ENCODE measurements around the gene ATP5F1E.

ATP5F1E gene

DNA sequence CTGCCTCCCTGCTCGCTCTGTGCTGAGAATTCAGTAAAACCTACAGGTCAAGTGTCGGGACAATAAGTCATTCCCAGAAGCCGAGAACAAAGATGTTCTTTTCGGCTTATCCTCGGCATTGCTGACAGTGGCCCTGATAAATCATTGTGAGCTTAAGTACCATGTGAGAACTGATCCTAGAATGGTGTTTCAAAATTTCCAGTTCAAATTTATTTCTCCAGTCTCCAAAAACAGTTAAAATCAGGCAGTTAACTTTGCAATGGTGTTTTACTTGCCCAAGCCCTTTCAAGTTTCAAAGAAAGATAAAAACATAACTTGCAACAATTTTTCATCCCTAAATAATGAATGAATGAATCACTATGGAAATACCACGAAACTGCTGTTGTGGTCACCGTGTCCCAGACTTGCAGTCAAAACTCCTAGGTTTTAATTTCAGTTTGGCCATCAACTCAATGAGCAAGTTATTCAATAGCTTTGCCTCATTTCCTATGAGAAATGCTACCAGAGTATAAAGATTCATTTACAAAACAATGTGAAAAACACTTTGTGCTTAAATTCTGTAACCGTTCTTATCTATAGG, 4.3 kb downstream of the ATP5F1E start:
- no peak for DNase-seq (ENCODE audit: low read depth)
- no peak overlapping the region for H3K4me3 ChIP-seq (ENCODE audit: low read depth, low read length)
- TF ChIP-seq, protein P1, sequence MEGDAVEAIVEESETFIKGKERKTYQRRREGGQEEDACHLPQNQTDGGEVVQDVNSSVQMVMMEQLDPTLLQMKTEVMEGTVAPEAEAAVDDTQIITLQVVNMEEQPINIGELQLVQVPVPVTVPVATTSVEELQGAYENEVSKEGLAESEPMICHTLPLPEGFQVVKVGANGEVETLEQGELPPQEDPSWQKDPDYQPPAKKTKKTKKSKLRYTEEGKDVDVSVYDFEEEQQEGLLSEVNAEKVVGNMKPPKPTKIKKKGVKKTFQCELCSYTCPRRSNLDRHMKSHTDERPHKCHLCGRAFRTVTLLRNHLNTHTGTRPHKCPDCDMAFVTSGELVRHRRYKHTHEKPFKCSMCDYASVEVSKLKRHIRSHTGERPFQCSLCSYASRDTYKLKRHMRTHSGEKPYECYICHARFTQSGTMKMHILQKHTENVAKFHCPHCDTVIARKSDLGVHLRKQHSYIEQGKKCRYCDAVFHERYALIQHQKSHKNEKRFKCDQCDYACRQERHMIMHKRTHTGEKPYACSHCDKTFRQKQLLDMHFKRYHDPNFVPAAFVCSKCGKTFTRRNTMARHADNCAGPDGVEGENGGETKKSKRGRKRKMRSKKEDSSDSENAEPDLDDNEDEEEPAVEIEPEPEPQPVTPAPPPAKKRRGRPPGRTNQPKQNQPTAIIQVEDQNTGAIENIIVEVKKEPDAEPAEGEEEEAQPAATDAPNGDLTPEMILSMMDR (IDR thresholded peaks at IDR 0.05; ENCODE audit: low read depth, low read length, missing control alignments): no peak

DNA sequence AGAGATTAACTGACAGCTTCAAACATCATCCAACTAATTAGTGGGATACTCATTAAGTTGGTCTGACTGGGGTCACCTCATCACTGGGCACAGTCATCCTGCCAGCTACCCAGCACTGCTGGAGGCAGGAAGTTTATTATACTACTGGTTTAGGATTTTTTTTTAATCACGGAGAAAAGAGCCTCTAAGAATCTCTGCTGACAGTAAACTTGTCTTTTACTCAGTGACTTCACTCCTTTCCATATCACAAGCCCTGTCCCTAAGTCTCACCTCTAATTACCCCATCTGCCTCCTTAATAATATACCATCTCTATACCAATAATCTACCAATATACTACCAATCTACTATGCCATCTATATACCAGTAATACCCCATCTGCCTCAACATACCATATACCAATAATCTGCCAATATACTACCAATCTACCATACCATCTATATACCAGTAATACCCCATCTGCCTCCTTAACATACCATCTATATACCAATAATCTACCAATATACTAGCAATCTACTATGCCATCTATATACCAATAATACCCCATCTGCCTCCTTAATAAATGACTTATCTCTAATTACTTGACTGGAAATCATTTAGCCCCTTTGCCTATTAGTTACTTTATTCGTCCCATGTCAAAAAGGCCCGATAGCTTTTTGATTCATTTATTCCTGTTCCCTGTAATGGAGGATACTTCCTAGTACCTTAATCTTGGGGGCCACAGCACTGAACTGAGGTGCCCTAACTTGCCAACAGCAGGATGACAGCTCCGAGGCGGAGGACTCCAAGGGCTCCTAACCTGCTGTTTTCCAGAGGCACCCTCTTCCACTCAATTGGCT, 5.0 kb downstream of the ATP5F1E start:
- no peak for DNase-seq (ENCODE audit: low read depth)
- H3K4me3 ChIP-seq (ENCODE audit: low read depth, low read length): no peak overlapping the region
- TF ChIP-seq, protein P1 (IDR thresholded peaks at IDR 0.05; ENCODE audit: low read depth, low read length, missing control alignments): no peak

DNA sequence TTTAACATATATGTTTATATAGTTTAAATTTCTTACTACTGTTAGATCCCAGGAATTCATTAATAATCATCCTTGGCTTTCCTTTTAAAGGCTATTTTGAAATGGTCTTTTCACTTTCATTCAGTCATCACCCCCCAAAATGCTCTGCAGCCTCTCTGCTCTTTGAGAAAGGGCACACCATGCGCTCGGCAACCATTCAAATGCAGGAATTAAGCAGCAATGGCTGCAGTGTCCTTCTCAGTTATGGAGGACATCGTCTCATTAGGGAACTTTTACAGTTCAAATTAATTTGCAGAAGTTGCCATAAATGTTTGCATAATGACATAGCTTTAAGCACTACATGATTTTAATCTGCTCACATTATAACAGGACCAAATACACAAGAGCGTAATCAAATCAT, 6.6 kb downstream of the ATP5F1E start:
- no peak for DNase-seq (ENCODE audit: low read depth)
- H3K4me3 ChIP-seq (ENCODE audit: low read depth, low read length): no peak overlapping the region
- TF ChIP-seq, protein P1 (IDR thresholded peaks at IDR 0.05; ENCODE audit: low read depth, low read length, missing control alignments): no peak

DNA sequence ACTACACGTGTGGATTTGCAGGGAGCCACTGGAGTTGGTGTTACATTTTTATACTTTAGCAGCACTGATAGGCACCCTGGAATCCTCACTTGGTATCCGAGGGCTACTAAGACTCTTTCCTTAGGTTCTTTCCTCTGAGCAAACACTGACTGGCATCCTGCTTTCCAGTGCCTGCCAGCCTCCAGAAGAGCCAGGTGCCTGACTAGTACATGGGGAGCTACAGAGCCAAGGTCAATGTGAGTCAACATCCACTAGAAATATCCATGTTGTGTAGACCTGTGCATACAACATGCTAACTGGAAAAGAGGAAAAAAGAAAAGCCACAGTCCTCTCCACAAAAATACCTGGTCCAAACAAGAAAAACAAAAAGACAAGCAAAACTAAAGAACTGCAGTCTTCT, 7.0 kb downstream of the ATP5F1E start:
- TF ChIP-seq, protein P1 (IDR thresholded peaks at IDR 0.05; ENCODE audit: low read depth, low read length, missing control alignments): no peak
- no peak for DNase-seq (ENCODE audit: low read depth)
- H3K4me3 ChIP-seq (ENCODE audit: low read depth, low read length): no peak overlapping the region

DNA sequence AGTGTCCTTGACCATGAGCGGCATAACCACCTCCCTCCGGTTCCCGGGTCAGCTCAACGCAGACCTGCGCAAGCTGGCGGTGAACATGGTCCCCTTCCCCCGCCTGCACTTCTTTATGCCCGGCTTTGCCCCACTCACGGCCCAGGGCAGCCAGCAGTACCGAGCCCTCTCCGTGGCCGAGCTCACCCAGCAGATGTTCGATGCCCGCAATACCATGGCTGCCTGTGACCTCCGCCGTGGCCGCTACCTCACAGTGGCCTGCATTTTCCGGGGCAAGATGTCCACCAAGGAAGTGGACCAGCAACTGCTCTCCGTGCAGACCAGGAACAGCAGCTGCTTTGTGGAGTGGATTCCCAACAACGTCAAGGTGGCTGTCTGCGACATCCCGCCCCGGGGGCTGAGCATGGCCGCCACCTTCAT, 8.0 kb downstream of the ATP5F1E start:
- DNase-seq (ENCODE audit: low read depth): no peak
- H3K4me3 ChIP-seq (ENCODE audit: low read depth, low read length): no peak overlapping the region
- TF ChIP-seq, protein P1 (IDR thresholded peaks at IDR 0.05; ENCODE audit: low read depth, low read length, missing control alignments): no peak

DNA sequence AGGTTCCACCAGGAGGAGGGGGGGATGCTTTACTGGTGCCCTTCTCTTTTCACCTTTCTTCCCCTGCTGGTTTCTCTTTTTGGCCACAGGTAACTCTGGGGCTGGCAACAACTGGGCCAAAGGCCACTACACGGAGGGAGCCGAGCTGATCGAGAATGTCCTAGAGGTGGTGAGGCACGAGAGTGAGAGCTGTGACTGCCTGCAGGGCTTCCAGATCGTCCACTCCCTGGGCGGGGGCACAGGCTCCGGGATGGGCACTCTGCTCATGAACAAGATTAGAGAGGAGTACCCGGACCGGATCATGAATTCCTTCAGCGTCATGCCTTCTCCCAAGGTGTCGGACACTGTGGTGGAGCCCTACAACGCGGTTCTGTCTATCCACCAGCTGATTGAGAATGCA, 8.5 kb downstream of the ATP5F1E start:
- DNase-seq (ENCODE audit: low read depth): no peak
- TF ChIP-seq, protein P1 (IDR thresholded peaks at IDR 0.05; ENCODE audit: low read depth, low read length, missing control alignments): no peak

More for the DNA sequence above, 8.5 kb downstream of the ATP5F1E start:
- H3K4me3 ChIP-seq (ENCODE audit: low read depth, low read length): no peak overlapping the region

All from GM12864 (cell line).